Kidney (tissue), 14 donors: Measurements from ENCODE around the gene P2RX2. TPM values are rescaled to one million over a fixed set of nuclear protein-coding genes. Genes with fewer than 3 reads are reported as not detected.

Experiments used
- DNase-seq, 5 donors: peaks; one replicate each; pipeline ENCODE4 v3.0.0-alpha.2; 2013 to 2020
- FAIRE-seq: peaks from 2 replicates; lab custom pipeline; 2012; peaks lifted over from hg19 to GRCh38; lab: Jason Lieb, UNC
- H3K27ac ChIP-seq, 2 donors: one replicate each; pipeline ENCODE4 v1.7.0; 2013; ENCODE audit warnings: low read depth in 2 of 2, low read length in 2 of 2, inconsistent platforms in 1 of 2
- H3K27me3 ChIP-seq: one replicate; pipeline ENCODE4 v1.7.1; 2013; ENCODE audit warnings: low read length, inconsistent platforms; ENCODE audit not compliant: control insufficient read depth, insufficient read depth
- H3K36me3 ChIP-seq, 3 donors: one replicate each; pipeline versions ENCODE4 v1.7.0 to v1.7.1; 2013; ENCODE audit warnings: low read length in 3 of 3, control low read depth in 1 of 3, inconsistent platforms in 1 of 3; ENCODE audit not compliant: insufficient read depth in 3 of 3, control insufficient read depth in 2 of 3
- H3K4me1 ChIP-seq, 3 donors: one replicate each; pipeline versions ENCODE4 v1.7.0 to v1.7.1; 2013; ENCODE audit warnings: low read length in 3 of 3, inconsistent platforms in 1 of 3, low read depth in 1 of 3; ENCODE audit not compliant: control insufficient read depth in 2 of 3, insufficient read depth in 2 of 3
- H3K4me3 ChIP-seq, 3 donors: one replicate each; pipeline versions ENCODE4 v1.7.0 to v1.8.1; 2013; ENCODE audit warnings: low read length in 3 of 3, control low read depth in 1 of 3, inconsistent platforms in 1 of 3
- H3K9ac ChIP-seq, 3 donors: one replicate each; pipeline versions ENCODE4 v1.7.0 to v1.7.1; 2013; ENCODE audit warnings: low read length in 3 of 3, control low read depth in 1 of 3, inconsistent platforms in 1 of 3
- H3K9me3 ChIP-seq, 3 donors: one replicate each; pipeline versions ENCODE4 v1.7.0 to v1.7.1; 2013; ENCODE audit warnings: low read length in 3 of 3, control low read depth in 1 of 3, inconsistent platforms in 1 of 3; ENCODE audit not compliant: control insufficient read depth in 2 of 3, insufficient read depth in 1 of 3
- intact Hi-C: fragments of 100-400 bp; cut with DNase I; formaldehyde crosslinking; loops from one replicate; pipeline ENCODE4 v1.11.1; 2022
- polyA plus RNA-seq: library from polyadenylated mRNA; stranded (reverse); fragments of 350-450 nt; fragmentation: Illumina TruSeq; extraction: RNeasy Lipid Tissue Mini Kit (QIAGEN cat#74804); gene quantifications from one replicate; pipeline ENCODE4 v1.2.3, GENCODE V29; 2014; ENCODE audit warnings: low read depth, low replicate concordance; ENCODE audit not compliant: insufficient read depth
- total RNA-seq: library from RNA; stranded (reverse); fragmentation: NEBNext Ultra II Directional; extraction: Animal tissue kit (Norgen Biotek cat#: 25700); gene quantifications from one replicate; pipeline ENCODE4 v1.2.1, GENCODE V29; 2021
- TF ChIP-seq, protein P1 (sequence below): IDR thresholded peaks from 3 replicates; pipeline ENCODE4 v1.5.1; 2012; ENCODE audit warnings: mild to moderate bottlenecking, moderate library complexity, borderline replicate concordance; ENCODE audit not compliant: insufficient read depth; ENCODE audit errors: extremely low read depth
- donor health status: control.
- donor health status: control.
- donor health status: control.
- donor health status: control.
- donor health status: control.
- donor health status: DM: yes; HTN: yes; CAD: no.
- donor health status: Normal renal cell carcinoma (clear cell type).

P2RX2 gene
- total and polyA plus RNA-seq, 2 donors from 2014 or later = 0.19 to 0.37 TPM

DNA sequence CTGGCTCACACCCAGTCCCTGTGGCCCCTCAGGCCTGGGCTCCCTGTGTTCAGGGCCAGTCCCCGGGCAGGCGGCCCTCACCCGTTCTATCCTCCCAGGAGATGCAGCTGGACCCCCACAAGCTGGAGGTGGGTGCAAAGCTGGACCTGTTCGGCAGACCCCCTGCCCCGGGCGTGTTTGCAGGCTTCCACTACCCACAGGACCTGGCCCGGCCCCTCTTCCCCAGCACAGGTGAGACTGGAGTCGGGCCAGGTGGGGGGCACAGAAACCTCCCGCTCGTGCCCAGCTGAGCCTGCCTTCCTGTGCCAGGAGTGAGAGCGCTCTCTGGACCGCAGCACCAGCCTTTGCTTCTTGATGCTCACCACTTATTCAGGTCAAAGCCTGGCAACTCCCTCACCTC lies 41.9 kb upstream of the P2RX2 start:
- H3K36me3 ChIP-seq = peaks cover 4 to 11% (median 4%) of the 10 kb centered on the region in 3 donors
- no peak for DNase-seq
- TF ChIP-seq, protein P1, sequence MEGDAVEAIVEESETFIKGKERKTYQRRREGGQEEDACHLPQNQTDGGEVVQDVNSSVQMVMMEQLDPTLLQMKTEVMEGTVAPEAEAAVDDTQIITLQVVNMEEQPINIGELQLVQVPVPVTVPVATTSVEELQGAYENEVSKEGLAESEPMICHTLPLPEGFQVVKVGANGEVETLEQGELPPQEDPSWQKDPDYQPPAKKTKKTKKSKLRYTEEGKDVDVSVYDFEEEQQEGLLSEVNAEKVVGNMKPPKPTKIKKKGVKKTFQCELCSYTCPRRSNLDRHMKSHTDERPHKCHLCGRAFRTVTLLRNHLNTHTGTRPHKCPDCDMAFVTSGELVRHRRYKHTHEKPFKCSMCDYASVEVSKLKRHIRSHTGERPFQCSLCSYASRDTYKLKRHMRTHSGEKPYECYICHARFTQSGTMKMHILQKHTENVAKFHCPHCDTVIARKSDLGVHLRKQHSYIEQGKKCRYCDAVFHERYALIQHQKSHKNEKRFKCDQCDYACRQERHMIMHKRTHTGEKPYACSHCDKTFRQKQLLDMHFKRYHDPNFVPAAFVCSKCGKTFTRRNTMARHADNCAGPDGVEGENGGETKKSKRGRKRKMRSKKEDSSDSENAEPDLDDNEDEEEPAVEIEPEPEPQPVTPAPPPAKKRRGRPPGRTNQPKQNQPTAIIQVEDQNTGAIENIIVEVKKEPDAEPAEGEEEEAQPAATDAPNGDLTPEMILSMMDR = no peak
- no peaks in the 10 kb centered on the region for H3K9me3 ChIP-seq
- no peak overlapping the region for H3K27ac ChIP-seq
- intact Hi-C loops = no loop called here
- FAIRE-seq = no peak
- no peaks in the 10 kb centered on the region for H3K4me1 ChIP-seq
- no peak overlapping the region for H3K4me3 ChIP-seq
- H3K27me3 ChIP-seq = no peaks in the 10 kb centered on the region
- no peak overlapping the region for H3K9ac ChIP-seq

DNA sequence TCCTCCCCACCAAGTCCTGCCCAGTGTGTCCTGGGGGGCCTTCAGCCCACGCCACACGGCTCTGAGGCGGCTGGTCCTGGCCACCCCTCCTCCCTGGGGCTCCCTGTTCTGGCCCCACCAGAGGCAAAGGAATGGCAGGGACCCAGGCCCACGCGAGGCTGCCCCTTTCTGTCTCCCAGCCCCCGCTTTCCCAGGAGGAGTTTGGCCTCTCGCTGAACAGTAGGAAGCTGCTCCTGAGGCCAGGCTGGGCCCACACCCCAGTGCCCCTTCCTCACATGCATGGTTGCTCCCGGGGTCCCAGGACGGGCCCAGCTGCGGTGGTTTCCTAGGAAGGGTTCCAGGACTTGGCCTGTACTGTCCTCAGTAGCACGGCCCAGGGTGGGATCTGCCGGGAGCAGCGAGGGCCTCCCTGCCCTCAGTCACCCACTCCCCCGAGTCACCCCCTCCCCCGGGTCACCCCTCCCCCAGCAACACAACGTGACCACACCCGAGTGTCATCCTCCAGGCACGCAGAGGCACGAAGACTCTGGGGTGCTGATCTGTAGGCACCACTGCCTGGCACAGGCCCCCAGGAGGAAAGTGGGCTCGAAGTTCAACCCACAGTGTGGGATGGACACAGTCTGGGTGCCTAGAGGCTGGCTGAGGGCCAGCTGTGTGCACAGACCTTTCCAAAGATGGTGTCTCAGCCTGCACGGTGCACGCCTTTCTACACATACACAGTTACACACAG lies 41.2 kb upstream of the P2RX2 start:
- H3K4me3 ChIP-seq = no peak overlapping the region
- intact Hi-C loops = no loop called here
- no peak overlapping the region for H3K9ac ChIP-seq
- FAIRE-seq (no peak), DNase-seq (no peak)
- H3K36me3 ChIP-seq = peaks cover 4 to 11% (median 4%) of the 10 kb centered on the region in 3 donors
- H3K4me1 ChIP-seq = no peaks in the 10 kb centered on the region
- no peaks in the 10 kb centered on the region for H3K27me3 ChIP-seq
- H3K27ac ChIP-seq = no peak overlapping the region
- TF ChIP-seq, protein P1 = no peak
- no peaks in the 10 kb centered on the region for H3K9me3 ChIP-seq

DNA sequence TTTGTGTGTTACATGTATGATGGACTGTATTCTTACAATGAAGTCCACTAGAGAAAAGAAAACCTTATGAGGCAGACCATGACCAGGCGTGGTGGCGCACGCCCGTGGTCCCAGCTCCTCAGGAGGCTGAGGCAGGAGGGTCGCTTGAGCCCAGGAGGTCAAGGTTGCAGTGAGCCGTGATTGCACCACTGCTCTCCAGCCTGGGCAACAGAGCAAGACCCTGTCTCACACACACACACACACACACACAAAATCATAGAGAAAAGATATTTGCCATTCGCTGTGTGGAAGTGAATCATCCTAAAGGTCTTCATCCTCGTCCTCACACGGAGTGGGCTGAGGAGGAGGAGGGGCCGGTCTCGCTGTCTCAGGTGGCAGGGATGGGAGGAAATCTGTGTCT lies 40.5 kb upstream of the P2RX2 start:
- H3K36me3 ChIP-seq = peaks cover 4 to 11% (median 4%) of the 10 kb centered on the region in 3 donors
- TF ChIP-seq, protein P1 = no peak
- no peak overlapping the region for H3K4me3 ChIP-seq
- no peaks in the 10 kb centered on the region for H3K9me3 ChIP-seq
- no peak overlapping the region for H3K27ac ChIP-seq
- no peak overlapping the region for H3K9ac ChIP-seq
- H3K27me3 ChIP-seq = no peaks in the 10 kb centered on the region
- H3K4me1 ChIP-seq = no peaks in the 10 kb centered on the region
- FAIRE-seq (no peak), DNase-seq (no peak)
- intact Hi-C loops = no loop called here

DNA sequence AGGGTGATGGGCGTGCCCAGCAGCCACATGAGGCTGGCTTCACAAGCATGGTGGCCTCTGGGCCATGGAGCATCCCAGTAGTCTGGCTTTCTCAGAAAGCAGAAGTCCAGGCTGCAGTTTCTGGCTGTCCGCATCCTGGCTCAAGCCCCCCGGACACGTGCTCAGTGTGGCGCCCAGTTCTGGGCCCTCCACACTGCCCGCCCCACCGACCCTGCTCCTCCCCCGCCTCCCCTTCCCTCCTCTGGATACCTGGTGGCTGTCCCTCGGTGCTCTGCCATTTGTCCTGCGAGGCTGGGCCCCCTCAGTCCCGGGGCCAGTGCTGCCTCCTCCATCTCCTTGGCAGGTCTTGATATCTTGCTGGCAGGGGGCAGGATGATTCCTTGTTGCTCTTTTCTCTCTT lies 39.8 kb upstream of the P2RX2 start:
- no peak for FAIRE-seq
- Histone ChIP-seq H3K9ac (no peak overlapping the region), H3K4me3 (no peak overlapping the region), H3K9me3 (no peaks in the 10 kb centered on the region), H3K27ac (no peak overlapping the region), H3K27me3 (no peaks in the 10 kb centered on the region), H3K4me1 (no peaks in the 10 kb centered on the region), H3K36me3 (peaks cover 4 to 11% (median 4%) of the 10 kb centered on the region in 3 donors)
- TF ChIP-seq, protein P1 = no peak
- intact Hi-C loops = no loop called here
- DNase-seq = no peak
